Measurements from ENCODE around the gene SLC6A12. TPM values are rescaled to one million over a fixed set of nuclear protein-coding genes. Genes with fewer than 3 reads are reported as not detected.

The SLC6A12 gene
- polyA plus RNA-seq, 1 of the 3 experiments (the other 2 are of a cell fraction): 0.02 TPM

- DNase-seq: no peak
- no peak for TF ChIP-seq GATA2 (CRISPR knock-in tag; IDR thresholded peaks at IDR 0.05)
- TF ChIP-seq CHD2 (IDR thresholded peaks at IDR 0.05; ENCODE audit: low read length, partially characterized antibody): no peak
- no peak for TF ChIP-seq USF1 (IDR thresholded peaks at IDR 0.05; ENCODE audit: borderline replicate concordance, low read depth)
- TF ChIP-seq TEAD4 (IDR thresholded peaks at IDR 0.05; ENCODE audit: borderline replicate concordance, insufficient read depth): no peak
- Histone ChIP-seq H3K36me3 (replicated peaks in 1 of 2; ENCODE audit: control insufficient read depth in 1 of 2, insufficient read depth in 2 of 2, low read length in 1 of 2) (no peaks in the 10 kb centered on the region), H4K20me1 (ENCODE audit: insufficient read depth) (no peaks in the 10 kb centered on the region), H3K9me2 (no peaks in the 10 kb centered on the region), H3K9me3 (no peaks in the 10 kb centered on the region), H3F3A (replicated peaks; ENCODE audit: insufficient read depth) (no peaks in the 10 kb centered on the region), H3K4me2 (no peak overlapping the region), H3K4me1 (ENCODE audit: control insufficient read depth in 1 of 2, insufficient read depth in 2 of 2, low read depth in 1 of 2, low read length in 1 of 2) (peaks cover 0 to 3% of the 10 kb centered on the region in 2 experiments; a peak in 1 of 4 replicates), H3K27me3 (ENCODE audit: insufficient read depth) (no peaks in the 10 kb centered on the region; the same call in 1 of the 2 replicates), H3K9ac (no peak overlapping the region), H2AFZ (ENCODE audit: low read depth) (no peak overlapping the region), H3K4me3 (ENCODE audit: low read depth in 2 of 2, low read length in 1 of 2) (no peak overlapping the region), H3K27ac (ENCODE audit: low read depth in 2 of 2, low read length in 1 of 2) (no peak overlapping the region), H3K79me2 (ENCODE audit: insufficient read depth) (no peaks in the 10 kb centered on the region)
- POLR2A ChIA-PET: no interaction called here
- 62% methylated on average over 5 of the region's 5 CpGs for WGBS (ENCODE audit: low lambda C conversion rate)
- CTCF ChIA-PET: interaction anchor here (1.0 to 2.7 kb wide), 2 partner anchors 8 to 44 kb away, joined by 3 to 15 read pairs; no protein-coding TSS in a partner anchor
Observed at GRCh38 chr12:144650-145284, 69.2 kb downstream of the SLC6A12 start.

- ChIA-PET POLR2A (no interaction called here), CTCF (interaction anchor here (2.7 kb wide), 1 partner anchor 9 kb away, joined by 15 read pairs; no protein-coding TSS in a partner anchor)
- no peak overlapping the region for H3K4me2 ChIP-seq
- H3K4me3 ChIP-seq (ENCODE audit: low read depth in 2 of 2, low read length in 1 of 2): no peak overlapping the region
- H4K20me1 ChIP-seq (ENCODE audit: insufficient read depth): no peaks in the 10 kb centered on the region
- no peak overlapping the region for H2AFZ ChIP-seq (ENCODE audit: low read depth)
- no peaks in the 10 kb centered on the region for H3K79me2 ChIP-seq (ENCODE audit: insufficient read depth)
- H3K36me3 ChIP-seq (replicated peaks in 1 of 2; ENCODE audit: control insufficient read depth in 1 of 2, insufficient read depth in 2 of 2, low read length in 1 of 2): no peaks in the 10 kb centered on the region
- no peaks in the 10 kb centered on the region; the same call in 1 of the 2 replicates for H3K27me3 ChIP-seq (ENCODE audit: insufficient read depth)
- H3K9ac ChIP-seq: no peak overlapping the region
- WGBS (ENCODE audit: low lambda C conversion rate): 71% methylated on average over 18 of the region's 19 CpGs
- no peak overlapping the region for H3K27ac ChIP-seq (ENCODE audit: low read depth in 2 of 2, low read length in 1 of 2)
- no peaks in the 10 kb centered on the region for H3F3A ChIP-seq (replicated peaks; ENCODE audit: insufficient read depth)
- no peak for DNase-seq
- no peaks in the 10 kb centered on the region; a peak in 1 of 4 replicates for H3K4me1 ChIP-seq (ENCODE audit: control insufficient read depth in 1 of 2, insufficient read depth in 2 of 2, low read depth in 1 of 2, low read length in 1 of 2)
- no peaks in the 10 kb centered on the region for H3K9me2 ChIP-seq
- no peaks in the 10 kb centered on the region for H3K9me3 ChIP-seq
- TF ChIP-seq FOXM1 (IDR thresholded peaks at IDR 0.05; ENCODE audit: low read depth) (no peak), GATA2 (CRISPR knock-in tag; IDR thresholded peaks at IDR 0.05) (no peak), EP300 (IDR thresholded peaks at IDR 0.05; ENCODE audit: borderline replicate concordance in 1 of 2, low read depth in 1 of 2, low read length in 1 of 2) (no peak), CHD2 (IDR thresholded peaks at IDR 0.05; ENCODE audit: low read length, partially characterized antibody) (no peak), RFX5 (IDR thresholded peaks at IDR 0.05; ENCODE audit: low read length) (no peak), YY1 (IDR thresholded peaks at IDR 0.05; ENCODE audit: low read depth) (no peak), TCF12 (IDR thresholded peaks at IDR 0.05) (no peak), PBX3 (IDR thresholded peaks at IDR 0.05) (no peak), EZH2phosphoT487 (IDR thresholded peaks at IDR 0.05; ENCODE audit: borderline replicate concordance, low read depth) (no peak), CTCF (IDR thresholded peaks at IDR 0.05) (no peak), RAD21 (IDR thresholded peaks at IDR 0.05; ENCODE audit: low read length) (no peak), ELF1 (IDR thresholded peaks at IDR 0.05) (no peak), NRF1 (IDR thresholded peaks at IDR 0.05; ENCODE audit: low read depth, low read length) (no peak), USF1 (IDR thresholded peaks at IDR 0.05; ENCODE audit: borderline replicate concordance, low read depth) (no peak), RXRA (IDR thresholded peaks at IDR 0.05; ENCODE audit: borderline replicate concordance, low read depth) (no peak), REST (IDR thresholded peaks at IDR 0.05; ENCODE audit: low read depth, low read length) (no peak)
Observed at GRCh38 chr12:143964-144649, 69.8 kb downstream of the SLC6A12 start.
